ENCODE measurements around the gene DOK1. TPM values are rescaled to one million over a fixed set of nuclear protein-coding genes. Genes with fewer than 3 reads are reported as not detected.

DOK1 gene
- total and polyA plus RNA-seq, 8 donors = 5.7 to 14.0 (median 7.5) TPM

DNA sequence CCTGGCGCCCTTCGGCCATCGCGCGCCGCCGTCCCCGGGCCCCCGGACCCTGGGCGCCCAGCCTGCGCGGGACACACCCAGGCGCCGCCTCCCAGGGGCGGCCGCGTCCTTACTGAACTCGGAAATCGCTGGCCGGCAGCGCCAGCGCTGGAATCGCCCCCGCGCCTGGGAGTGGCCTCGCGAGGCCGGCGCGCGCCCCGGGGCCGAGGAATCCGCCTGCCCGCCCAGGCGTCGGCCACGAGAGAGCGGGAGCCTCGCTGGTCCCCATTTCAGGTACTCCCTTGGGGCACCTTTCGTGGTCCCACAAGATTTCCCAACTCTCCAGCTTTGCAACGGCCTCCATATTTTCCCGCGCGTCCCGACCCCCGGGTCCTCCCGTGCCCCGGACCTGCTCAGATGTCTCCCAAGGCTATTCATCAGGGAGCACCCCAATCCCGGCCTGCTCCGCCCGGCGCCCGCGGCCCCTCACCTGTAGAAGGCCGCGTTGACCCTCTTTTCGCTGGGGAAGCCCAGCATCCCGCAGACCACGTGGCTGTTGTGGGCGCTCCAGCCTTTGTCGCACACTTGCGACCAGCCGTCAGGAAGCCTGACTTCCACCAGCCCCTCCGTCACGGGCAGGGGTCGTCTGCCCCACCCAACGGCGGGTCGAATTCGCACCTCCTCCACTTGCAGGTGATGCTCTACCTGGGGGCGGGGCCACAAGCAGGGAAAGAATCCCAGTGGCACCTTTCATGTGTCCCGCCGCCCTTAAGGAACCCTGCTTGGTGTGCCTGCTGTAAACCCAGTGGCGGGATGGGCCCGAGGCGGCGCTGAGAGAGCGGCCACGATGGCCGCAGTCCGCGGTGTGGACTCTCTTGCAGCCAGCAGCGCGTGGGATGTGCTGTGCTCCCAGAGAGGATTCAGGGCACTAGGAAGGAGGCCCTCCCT, 5.4 kb upstream of the DOK1 start:
- peak; percentile 84 to 91 (median 87) for ATAC-seq
- no peaks in the 10 kb centered on the region for H3K27me3 ChIP-seq
- intact Hi-C loops (cut with DNase I) = no loop called here
- FAIRE-seq = no peak
- peak; percentile 52 to 85 (median 66) for DNase-seq
- no peaks in the 10 kb centered on the region for H3K36me3 ChIP-seq
- TF ChIP-seq, protein P1, sequence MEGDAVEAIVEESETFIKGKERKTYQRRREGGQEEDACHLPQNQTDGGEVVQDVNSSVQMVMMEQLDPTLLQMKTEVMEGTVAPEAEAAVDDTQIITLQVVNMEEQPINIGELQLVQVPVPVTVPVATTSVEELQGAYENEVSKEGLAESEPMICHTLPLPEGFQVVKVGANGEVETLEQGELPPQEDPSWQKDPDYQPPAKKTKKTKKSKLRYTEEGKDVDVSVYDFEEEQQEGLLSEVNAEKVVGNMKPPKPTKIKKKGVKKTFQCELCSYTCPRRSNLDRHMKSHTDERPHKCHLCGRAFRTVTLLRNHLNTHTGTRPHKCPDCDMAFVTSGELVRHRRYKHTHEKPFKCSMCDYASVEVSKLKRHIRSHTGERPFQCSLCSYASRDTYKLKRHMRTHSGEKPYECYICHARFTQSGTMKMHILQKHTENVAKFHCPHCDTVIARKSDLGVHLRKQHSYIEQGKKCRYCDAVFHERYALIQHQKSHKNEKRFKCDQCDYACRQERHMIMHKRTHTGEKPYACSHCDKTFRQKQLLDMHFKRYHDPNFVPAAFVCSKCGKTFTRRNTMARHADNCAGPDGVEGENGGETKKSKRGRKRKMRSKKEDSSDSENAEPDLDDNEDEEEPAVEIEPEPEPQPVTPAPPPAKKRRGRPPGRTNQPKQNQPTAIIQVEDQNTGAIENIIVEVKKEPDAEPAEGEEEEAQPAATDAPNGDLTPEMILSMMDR (IDR thresholded peaks at IDR 0.05) = no peak
- H3K4me3 ChIP-seq = peak overlapping the region; percentile 30 to 64 (median 46)
- WGBS, 2 donors = 3 to 4% methylated on average over 74 to 85 of the region's 85 CpGs
- no peaks in the 10 kb centered on the region for H3K9me3 ChIP-seq
- peaks cover 0 to 7% (median 3%) of the 10 kb centered on the region in 3 donors for H3K4me1 ChIP-seq
- H3K27ac ChIP-seq = peak overlapping the region in 3 of 4 donors; percentile 6 to 36 (median 15)

DNA sequence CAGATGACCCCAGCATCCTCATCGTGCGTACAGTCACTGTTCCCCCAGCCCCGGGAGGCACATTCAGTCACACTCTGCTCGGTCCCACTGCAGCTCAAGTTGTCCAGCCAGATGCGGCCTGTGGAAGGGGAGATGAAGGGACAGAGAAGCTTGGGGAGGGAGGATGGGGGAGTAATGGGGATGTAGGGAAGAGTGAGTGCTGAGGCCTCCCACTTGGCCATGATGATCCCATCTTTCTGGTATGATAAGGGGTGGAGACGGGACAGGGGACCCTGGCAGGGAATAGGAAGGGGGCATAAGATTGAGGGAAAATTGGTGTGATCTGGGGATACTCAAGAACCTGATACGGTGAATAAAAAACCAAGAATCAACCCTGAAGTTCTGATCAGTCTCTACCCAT, 4.3 kb upstream of the DOK1 start:
- intact Hi-C loops (cut with DNase I) = no loop called here
- Histone ChIP-seq H3K4me1 (peaks cover 0 to 7% (median 3%) of the 10 kb centered on the region in 3 donors), H3K27me3 (no peaks in the 10 kb centered on the region), H3K27ac (no peak overlapping the region), H3K36me3 (no peaks in the 10 kb centered on the region), H3K4me3 (no peak overlapping the region), H3K9me3 (no peaks in the 10 kb centered on the region)
- TF ChIP-seq, protein P1 (IDR thresholded peaks at IDR 0.05) = no peak
- WGBS, 2 donors = 90% methylated on average over 7 of the region's 7 CpGs
- ATAC-seq (no peak), FAIRE-seq (no peak), DNase-seq (no peak)

DNA sequence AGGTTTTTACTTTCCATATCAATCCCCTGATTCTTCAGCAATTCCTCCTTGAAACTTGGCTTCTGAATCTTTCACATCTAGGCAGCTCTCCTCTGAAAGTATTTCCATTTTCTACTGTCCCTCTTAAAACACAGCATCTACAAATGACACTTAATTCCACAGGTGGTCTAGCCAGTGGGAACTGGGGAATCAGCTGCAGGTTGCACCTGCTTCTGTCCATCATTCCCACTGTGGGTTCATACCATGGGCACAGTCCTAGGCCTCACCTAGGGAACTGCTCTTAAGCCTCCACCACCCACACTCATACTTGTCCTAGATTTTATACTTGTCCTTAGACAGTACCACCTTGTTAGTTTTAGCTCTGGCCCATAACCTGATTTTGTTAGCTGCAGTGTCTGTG, 3.0 kb upstream of the DOK1 start:
- intact Hi-C loops (cut with DNase I) = no loop called here
- ATAC-seq (no peak), DNase-seq (no peak), FAIRE-seq (no peak)
- no peak overlapping the region for H3K27ac ChIP-seq
- no peaks in the 10 kb centered on the region for H3K9me3 ChIP-seq
- no peak overlapping the region for H3K4me3 ChIP-seq
- H3K36me3 ChIP-seq = no peaks in the 10 kb centered on the region
- TF ChIP-seq, protein P1 (IDR thresholded peaks at IDR 0.05) = no peak
- peaks cover 0 to 7% (median 3%) of the 10 kb centered on the region in 3 donors for H3K4me1 ChIP-seq
- no peaks in the 10 kb centered on the region for H3K27me3 ChIP-seq

DNA sequence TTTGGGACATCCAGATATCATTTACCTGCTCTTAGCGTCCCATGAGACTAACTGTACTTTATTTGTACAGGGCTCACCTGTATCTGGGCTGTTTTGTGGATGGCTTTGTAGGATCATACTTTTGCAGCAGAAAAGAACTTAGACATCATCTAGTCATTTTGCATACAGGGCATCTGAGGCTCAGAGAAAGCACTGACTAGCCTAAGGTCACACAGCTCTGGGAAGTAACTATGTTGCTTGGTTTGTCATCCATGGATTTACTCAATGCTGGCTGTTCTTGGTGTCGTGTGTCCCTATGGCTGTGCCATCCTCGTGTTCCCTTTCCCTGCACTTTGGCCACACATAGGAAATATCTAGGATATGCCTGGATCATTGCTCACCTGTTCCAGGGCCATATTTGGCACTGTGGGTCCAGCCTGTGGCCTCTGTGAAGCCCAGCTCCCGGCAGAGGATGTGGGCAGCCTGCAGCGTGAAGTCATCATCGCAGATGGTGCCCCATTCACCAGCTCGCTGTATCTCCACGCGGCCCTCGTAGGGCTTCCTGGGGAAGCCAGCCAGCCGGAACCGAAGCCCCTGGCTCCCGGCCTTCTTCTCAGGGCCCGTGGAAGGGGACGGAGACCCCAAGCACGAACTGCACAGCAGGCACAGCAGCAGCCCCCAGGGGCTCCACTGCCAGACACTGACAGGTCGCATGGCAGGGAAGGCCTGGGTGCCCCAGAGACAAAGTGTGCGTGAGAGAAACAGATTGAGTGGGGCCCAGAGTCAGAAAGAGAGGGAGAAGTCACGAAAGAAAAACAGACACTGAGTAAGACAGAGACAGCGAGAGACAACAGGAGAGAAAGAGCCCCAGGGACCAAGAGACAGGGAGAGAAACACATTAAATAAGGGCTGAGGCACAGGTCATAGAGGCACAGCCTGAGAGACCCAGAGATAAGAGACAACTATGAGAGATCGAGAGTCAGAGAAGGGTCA, 2.3 kb upstream of the DOK1 start:
- DNase-seq (peak in 1 of 6 donors; percentile 42), ATAC-seq (no peak), FAIRE-seq (no peak)
- TF ChIP-seq, protein P1 (IDR thresholded peaks at IDR 0.05) = no peak
- 83 to 85% methylated on average over 21 of the region's 21 CpGs for WGBS, 2 donors
- H3K27ac ChIP-seq = no peak overlapping the region
- H3K4me3 ChIP-seq = no peak overlapping the region
- intact Hi-C loops (cut with DNase I) = no loop called here
- H3K9me3 ChIP-seq = no peaks in the 10 kb centered on the region
- H3K4me1 ChIP-seq = peaks cover 0 to 7% (median 3%) of the 10 kb centered on the region in 3 donors
- H3K27me3 ChIP-seq = no peaks in the 10 kb centered on the region
- H3K36me3 ChIP-seq = no peaks in the 10 kb centered on the region

Data from pancreas (tissue), 10 donors.